ENCODE results near the gene BMP7.
"Not testable (repeated sequence)": the region's sequence is repeated elsewhere in the genome, so short reads cannot be mapped to it uniquely, and the experiment has no call there.

BMP7 gene

GRCh38 chr20:57267158-57267821 lies 849 bp upstream of the BMP7 start:
- DNase-seq: no peak

GRCh38 chr20:57265997-57266290 lies 497 bp downstream of the BMP7 start:
- peak in 9 of 51 donors; percentile 58 to 76 (median 65) for DNase-seq

GRCh38 chr20:57265336-57265996 lies 975 bp downstream of the BMP7 start:
- peak in 3 of 51 donors; percentile 22 to 30 (median 26) for DNase-seq

DNA sequence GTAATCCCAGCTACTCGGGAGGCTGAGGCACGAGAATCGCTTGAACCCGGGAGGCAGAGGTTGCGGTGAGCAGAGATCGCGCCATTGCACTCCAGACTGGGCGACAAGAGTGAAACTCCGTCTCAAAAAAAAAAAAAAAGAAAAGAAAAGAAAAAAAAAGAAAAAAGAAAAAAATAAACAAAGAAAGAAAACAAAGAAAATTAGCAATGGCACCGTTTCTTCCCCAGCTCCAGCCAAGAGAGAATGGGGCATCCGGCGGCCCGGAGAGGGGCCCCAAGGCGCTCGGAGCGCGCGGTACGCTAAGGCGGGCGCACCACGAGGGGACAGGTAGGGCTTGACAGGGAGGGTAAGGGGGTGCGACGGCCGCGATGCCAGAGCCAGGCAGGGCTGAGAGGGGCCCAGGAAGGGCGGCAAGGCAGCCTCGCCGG lies 1.5 kb downstream of the BMP7 start:
- not testable (repeated sequence) for DNase-seq

DNA sequence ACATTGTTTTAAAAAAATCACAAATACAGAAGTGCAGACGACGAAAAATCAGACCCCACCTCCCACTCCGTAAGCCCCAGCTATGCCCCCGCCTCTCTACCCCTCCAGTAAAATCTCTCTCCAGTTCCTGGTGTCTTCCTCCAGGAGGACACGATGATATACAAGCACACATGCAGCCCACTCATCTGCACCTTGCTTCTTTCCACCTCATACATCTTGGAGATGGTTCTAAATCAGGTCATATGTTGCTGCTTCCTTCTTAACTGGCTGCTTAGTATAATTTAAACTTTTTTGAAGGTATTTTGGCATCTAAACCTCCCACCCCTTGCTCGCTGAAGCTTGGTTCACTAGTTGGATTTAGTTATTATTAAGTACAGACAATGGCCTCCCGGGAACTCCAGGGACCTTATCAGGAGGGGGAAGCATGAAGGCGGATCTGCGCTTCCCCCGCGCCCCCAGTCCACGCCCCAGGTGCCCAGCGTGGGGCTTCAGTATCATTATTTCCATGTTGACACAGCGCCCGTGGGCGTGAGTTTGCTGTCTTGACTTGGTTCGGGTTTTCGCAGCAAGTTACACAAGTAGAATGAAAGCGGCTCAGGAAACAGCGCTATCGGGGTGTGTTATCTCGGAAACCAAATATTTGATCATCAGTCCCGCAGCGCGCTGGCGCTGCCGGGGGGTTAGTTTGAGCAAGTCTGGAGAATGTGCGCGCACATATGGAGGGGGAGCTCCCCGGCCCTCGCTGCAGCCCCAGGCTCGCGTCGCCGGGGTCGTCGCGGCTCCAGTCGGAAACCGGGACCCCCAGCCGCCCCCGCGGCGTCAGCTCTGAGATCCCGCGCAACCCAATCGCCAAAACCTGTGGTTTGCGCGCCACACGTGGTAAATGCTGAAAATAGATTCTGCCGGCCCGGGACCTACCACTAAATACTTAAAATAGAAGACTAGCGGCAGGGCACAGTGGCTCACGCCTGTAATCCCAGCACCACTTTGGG lies 2.3 kb downstream of the BMP7 start:
- DNase-seq: no peak

- DNase-seq: no peak
Measured at GRCh38 chr20:57262784-57263609, 3.4 kb downstream of the BMP7 start.

- no peak for DNase-seq
Measured at GRCh38 chr20:57262301-57262700, 4.1 kb downstream of the BMP7 start.

GRCh38 chr20:57261457-57262251 lies 4.8 kb downstream of the BMP7 start:
- DNase-seq: peak in 1 of 51 donors; percentile 12

DNA sequence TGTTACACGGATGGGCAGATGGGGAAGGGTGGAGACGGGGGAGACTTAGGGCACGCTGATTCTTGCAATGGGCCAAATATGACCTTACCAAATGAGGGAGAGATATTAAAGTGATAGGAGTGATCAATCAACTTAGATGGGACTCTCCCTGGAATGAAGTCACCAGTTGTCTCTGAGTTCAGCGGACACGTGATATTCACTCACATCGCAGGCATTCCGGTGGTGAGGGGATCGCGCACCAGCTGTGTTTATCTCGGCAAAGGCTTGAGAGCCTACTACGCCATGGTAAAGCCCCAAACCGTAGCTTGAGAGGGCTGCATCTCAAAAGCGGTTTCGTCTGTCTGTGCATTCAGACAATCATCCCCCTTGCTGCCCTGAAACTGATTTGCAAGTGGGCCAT lies 5.5 kb downstream of the BMP7 start:
- DNase-seq: no peak

DNA sequence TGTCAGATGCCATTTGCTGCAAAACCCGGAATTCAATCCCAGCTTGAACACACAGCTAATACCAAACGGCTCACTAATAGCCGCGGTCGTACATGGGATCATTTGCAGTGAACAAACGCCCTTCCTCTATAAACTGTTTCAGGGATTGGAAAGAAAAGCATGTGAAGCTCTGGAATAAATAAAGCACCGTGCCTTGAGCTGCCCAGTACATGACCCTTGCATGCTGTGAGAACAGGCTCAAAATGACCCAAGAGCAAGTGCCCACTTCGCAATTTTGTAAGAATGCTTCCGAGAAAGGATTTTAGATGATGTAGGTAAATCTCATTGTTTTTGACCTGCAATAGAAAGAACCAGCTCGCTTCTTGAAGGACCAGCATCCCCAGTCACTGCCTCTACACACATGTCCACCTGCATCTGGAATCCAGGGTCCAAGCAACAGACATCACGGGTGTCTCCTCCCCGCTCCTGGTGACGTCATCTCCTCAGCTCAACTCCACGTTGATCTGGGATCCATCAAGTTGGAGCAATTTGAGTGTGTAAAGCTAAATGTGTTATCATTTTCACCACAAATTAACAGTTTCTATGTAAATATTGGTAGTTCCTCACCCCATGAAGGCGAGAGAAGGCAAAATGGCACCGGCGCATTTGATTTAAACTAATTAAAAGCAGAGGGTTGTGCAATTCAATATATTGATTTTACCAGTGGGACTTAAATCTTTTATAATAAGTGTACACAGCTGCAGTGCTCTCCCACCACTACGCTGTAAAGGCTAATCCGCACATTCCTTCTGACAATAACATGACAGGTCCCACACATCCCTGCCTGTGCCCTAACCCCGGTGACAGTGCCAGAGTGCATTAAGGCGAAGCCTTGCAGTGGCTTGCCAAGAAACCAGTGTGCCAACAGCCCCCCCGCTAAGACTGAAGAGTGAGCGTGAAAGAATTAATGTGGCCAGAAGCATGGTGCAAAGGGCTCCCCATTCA lies 6.2 kb downstream of the BMP7 start:
- DNase-seq: peak in 2 of 51 donors; percentile 15 to 18

DNA sequence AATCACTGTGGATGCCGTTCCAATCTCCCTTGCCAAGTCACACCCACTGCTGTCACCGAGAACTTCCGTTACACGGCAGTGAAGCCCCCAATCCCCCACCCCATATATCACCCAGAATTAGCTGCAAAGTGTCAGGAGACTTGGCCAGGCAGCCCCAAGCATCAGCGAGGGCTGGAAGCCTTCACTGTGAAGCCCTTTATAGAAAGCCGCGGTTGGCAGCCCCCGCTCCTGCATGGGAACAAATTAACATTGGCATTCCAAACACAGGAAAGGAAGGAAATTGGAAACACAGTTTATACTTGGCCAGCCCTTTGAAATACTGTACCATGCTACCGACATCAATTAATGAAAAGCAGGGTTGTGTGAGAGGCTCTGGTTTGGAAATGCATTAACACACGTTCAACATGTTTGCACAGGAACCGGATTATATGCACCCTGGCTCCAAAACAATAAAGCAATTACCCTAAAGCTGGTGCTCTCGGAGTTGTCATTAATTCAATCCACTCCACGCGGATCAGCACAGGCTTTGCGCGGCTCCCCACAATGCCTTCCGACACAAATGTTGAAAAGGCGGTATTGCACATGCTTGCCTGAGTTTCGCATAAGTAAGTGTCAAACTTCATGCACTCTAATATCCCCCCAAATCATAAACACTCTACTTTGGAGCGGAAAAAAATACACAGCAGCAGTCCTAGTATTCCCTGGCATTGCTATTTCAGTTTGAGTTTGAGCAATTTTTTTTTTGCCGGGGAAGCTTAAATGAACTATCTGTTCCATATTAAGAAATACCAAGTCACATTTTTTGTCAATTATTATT lies 7.1 kb downstream of the BMP7 start:
- DNase-seq: peak in 21 of 51 donors; percentile 18 to 70 (median 40)

DNA sequence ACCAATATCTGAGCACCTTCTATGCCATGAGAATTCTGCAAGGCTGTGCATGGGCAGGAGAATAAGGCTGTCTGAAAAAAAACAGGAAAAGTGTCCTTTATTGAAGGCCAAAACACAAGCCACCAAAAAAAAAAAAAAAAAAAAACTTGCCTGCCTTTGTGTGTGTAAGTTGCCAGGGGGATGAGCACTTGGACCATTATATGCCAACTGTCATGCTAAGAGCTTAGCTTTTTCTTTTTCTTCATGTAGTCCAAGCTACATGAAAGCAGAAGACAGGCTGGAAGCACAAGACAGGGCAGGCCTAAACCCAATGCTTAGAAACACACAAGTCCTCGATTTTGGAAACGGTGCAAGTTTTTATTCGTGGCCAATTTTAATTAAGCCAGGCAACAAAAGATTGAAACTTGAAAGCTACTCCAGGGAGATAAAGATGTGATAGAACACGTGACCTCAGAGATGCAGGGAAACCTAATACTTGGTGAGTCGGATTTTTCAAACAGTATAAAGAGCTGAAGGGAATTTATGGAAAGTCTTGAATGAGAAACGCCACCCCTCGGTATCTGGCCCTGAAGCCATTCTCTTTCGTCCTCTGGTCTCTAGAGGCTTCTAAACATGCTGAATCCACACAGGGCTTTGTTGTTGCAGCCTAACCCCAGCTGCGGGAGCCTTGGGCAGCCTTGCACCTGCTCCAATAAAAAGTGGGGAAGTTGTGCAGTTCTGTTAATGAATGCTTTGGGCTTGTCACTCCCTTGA lies 8.6 kb downstream of the BMP7 start:
- DNase-seq: peak in 13 of 51 donors; percentile 9 to 53 (median 32)

DNA sequence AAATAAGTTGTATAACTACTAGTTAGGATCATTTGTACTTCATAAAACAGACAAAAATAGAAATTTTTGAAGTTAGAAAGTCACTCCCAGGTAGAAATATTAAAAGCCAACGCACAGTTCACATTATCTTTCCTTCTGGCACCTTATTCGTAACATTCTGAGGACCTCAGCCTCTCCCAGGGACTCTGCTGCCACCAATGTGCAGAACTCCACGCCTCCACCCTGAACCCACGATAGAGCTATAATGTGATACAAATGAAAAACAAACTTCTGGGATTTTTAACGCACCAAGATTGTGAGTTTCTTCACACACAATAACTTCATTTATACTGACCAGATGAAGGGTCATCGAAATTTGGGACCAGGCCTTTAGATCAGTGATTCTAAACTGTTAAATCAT lies 9.5 kb downstream of the BMP7 start:
- DNase-seq: no peak

GRCh38 chr20:57256205-57256604 lies 10.2 kb downstream of the BMP7 start:
- DNase-seq: no peak

DNA sequence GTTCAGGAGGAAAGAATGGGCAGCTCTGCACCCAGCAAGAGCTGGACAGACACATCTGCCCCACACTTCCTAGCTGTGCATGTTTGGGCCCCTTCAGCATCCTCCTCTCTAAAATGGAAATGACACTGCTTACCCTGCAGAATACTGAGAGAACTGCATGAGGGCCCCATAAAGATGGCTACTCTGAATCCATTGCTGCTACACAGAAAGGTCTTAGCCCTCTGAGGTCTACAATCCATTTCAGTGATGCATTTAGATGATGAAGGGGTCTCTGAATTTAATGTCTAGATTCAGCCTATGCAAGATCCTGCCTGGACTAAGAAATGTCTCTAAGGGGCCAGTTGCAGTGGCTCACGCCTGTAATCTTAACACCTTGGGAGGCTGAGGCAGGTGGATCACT lies 11.3 kb downstream of the BMP7 start:
- no peak for DNase-seq

GRCh38 chr20:57252559-57253162 lies 13.8 kb downstream of the BMP7 start:
- DNase-seq: no peak

GRCh38 chr20:57251949-57252348 lies 14.5 kb downstream of the BMP7 start:
- no peak for DNase-seq

All from hypothalamus (tissue), 51 donors.